Activated CD8-positive, alpha-beta memory T cell treated with anti-CD3 and anti-CD28 coated beads, Interleukin-2, amount 50 U/mL, for 1 hour (primary cell): ENCODE results near the gene ATP1A2.
"Not testable (repeated sequence)": the region's sequence is repeated elsewhere in the genome, so short reads cannot be mapped to it uniquely, and the experiment has no call there.

Experiments
- DNase-seq: peaks from one replicate; pipeline ENCODE4 v3.0.0-alpha.2; 2020; ENCODE audit errors: extremely low read depth

Gene ATP1A2

DNA sequence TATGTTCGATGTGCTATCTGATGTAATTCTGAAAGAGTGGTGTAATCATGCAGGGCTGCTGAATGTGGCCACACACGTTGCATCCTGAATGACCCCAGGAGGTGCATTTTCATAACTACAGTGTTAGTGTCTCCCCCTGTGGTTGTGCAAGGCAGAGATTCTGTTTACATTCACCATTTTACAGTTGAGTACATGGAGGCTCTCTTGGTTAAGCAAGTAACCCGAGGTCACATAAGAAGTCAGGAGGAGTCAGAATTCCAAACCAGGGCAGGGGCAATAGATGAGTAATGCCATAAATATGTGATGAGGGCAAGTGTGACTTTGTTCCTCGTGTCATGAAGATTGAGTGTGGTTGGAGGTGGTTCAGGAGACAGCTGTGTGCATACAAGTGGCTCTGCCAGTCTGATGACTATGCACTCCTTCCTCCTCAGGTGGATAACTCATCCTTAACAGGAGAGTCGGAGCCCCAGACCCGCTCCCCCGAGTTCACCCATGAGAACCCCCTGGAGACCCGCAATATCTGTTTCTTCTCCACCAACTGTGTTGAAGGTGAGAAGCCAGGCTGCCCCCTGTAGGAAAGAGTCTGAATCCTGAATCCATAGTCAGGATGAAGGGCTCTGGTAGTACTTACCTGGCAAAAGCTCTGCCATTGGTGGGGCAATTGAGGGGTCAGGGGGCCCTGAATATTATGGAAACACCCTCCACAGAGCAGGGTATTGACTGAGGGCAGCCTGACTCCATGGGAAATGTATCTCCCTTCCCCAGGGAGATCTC lies 9.3 kb downstream of the ATP1A2 start:
- no peak for DNase-seq

- no peak for DNase-seq
Observed at GRCh38 chr1:160125746-160126145, 10.2 kb downstream of the ATP1A2 start.

DNA sequence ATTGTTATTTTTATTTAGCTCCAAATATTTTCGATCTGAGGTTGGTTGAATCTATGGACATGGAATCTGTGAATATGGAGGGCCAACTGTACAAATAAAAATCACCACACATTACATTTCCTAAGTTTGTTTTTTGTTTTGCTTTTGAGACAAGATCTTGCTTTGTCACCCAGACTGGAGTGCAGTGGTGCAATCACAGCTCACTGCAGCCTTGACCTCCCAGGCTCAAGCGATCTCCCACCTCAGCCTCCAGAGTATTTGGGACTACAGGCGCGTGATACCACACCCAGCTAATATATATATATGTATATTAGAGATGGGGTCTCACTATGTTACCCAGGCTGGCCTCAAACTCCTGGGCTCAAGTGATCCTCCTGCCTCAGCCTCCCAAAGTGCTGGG lies 10.8 kb downstream of the ATP1A2 start:
- DNase-seq, result not testable (repeated sequence)

- no peak for DNase-seq
Observed at GRCh38 chr1:160127381-160127780, 11.8 kb downstream of the ATP1A2 start.

DNA sequence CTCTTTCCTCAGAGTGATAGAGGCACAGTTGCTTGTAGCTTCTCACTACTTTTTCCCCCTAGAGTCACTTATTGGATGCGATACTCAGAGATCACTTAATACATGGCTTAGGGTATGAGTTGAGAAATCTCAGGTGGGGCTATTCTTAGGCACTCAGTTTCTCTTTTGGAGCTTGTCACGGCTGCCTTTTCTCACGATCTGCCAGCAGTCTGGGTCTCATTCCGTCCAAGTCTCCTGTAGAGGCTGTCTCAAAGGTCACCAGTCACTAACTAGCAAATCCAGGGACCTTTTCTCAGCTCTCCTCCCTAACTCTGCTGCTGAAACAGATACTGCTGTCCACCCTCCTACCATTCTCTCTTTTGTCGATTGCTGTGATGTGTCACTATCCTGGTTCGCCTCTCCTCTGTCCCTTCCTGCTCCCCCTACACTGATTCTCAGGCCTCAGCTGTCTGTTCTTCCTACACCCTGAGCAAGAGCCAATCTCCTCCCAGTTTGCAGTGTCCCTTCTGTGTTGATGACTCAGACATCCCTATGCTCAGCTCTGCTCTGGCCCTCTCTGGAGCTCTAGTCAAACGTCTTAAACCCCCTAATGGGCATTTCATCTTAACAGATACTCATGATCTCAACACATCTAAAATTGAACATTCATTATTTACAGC lies 12.4 kb downstream of the ATP1A2 start:
- DNase-seq, result no peak

- DNase-seq, result no peak
Observed at GRCh38 chr1:160128636-160129035, 13.1 kb downstream of the ATP1A2 start.

DNA sequence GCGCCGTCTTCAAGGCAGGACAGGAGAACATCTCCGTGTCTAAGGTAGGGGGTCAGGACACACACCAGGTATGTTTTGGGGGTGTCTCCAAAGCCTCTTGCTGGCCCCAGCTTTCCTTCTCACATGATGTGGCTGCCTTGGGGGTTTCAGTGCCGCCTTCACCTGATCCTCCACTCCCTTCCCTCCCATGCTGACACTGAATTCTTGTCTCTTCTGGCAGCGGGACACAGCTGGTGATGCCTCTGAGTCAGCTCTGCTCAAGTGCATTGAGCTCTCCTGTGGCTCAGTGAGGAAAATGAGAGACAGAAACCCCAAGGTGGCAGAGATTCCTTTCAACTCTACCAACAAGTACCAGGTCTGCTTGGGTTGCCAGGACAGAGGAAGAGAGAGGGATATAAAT lies 13.5 kb downstream of the ATP1A2 start:
- no peak for DNase-seq

GRCh38 chr1:160129558-160129957 lies 14.0 kb downstream of the ATP1A2 start:
- no peak for DNase-seq

DNA sequence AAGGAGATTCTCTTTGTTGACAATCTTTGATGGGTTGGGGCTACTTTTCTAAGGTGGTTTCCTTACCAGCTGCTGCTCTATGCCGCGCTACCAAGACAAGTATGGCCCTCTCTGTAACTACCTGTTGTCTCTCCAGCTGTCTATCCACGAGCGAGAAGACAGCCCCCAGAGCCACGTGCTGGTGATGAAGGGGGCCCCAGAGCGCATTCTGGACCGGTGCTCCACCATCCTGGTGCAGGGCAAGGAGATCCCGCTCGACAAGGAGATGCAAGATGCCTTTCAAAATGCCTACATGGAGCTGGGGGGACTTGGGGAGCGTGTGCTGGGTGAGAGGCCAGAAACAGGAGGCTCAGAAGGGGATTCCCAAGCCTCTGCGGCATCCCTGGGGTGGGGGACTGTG lies 14.4 kb downstream of the ATP1A2 start:
- DNase-seq, result no peak

DNA sequence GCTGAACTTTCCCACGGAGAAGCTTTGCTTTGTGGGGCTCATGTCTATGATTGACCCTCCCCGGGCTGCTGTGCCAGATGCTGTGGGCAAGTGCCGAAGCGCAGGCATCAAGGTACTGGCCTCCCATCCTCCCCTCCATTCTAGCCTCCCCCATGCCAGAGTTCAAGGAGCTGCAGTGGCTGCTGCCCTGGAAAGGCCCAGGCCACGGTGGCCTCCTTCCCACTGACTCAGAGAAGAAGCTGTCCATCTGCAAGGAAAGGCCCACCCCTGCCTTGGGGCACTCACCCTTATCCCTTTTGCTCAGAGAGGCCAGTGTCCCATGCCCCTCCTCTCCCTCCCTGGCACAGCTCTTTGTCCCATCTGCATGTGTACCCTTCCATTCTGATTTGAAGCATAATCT lies 14.9 kb downstream of the ATP1A2 start:
- DNase-seq, result no peak

- no peak for DNase-seq
Observed at GRCh38 chr1:160130939-160131338, 15.4 kb downstream of the ATP1A2 start.

- DNase-seq, result no peak
Observed at GRCh38 chr1:160131803-160132565, 16.4 kb downstream of the ATP1A2 start.

GRCh38 chr1:160133990-160134770 lies 18.6 kb downstream of the ATP1A2 start:
- no peak for DNase-seq

- no peak for DNase-seq
Observed at GRCh38 chr1:160134791-160135572, 19.4 kb downstream of the ATP1A2 start.

- no peak for DNase-seq
Observed at GRCh38 chr1:160136121-160136925, 20.8 kb downstream of the ATP1A2 start.

DNA sequence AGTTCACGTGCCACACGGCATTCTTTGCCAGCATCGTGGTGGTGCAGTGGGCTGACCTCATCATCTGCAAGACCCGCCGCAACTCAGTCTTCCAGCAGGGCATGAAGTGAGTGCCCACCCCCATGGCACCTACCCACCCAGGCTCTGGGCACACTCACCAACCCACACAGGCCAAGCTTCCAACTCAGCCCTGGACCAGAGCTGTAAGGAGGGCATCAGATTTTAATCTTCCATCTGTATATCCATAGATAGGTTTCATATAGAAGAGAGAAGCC lies 21.3 kb downstream of the ATP1A2 start:
- DNase-seq, result no peak

GRCh38 chr1:160137216-160137862 lies 21.8 kb downstream of the ATP1A2 start:
- DNase-seq, result no peak

GRCh38 chr1:160139840-160140239 lies 24.3 kb downstream of the ATP1A2 start:
- no peak for DNase-seq

DNA sequence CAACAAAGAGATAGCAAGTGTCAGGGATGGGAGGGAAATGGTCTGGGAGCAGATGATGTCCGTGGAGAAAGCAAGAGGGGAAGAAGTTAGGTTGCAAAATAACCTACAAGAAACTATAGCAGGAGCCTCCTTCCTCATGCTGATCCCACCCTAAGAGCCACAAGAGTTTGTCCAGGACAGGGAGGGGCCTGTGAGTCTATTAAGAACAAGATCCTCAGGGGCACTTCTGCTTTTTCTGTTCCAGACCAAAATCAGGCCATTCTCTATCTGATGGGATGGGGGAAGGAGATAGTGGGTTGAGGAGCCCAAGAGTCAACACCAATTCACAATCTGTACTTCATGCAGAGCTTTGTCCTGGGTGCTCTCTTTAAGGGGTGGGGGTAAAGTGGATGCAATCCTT lies 28.1 kb downstream of the ATP1A2 start:
- DNase-seq, result no peak

GRCh38 chr1:160144921-160145320 lies 29.4 kb downstream of the ATP1A2 start:
- DNase-seq, result no peak
